K562 (cell line): ENCODE results near the gene PPP1R12B. TPM values are rescaled to one million over a fixed set of nuclear protein-coding genes. Genes with fewer than 3 reads are reported as not detected.

Experiments
- ATAC-seq: fragments of 200-7000 bp; cut with Tn5 transposase; 3 replicates; pipeline ENCODE4 v1.9.1; 2020; ENCODE audit warnings: moderate library complexity
- BruUV-seq: library from RNA; stranded (reverse); fragments of 400-500 nt; replicated peaks from 2 replicates; lab custom pipeline; 2021; lab: Mats Ljungman, UMichigan
- CTCF ChIA-PET: fragments of 300-600 bp; formaldehyde crosslinking; extraction: SDS; loops from one replicate; lab custom pipeline; 2021; ENCODE audit warnings: low intra/inter-chr PET ratio; lab: Yijun Ruan, JAX
- POLR2A ChIA-PET: fragments of 300-600, 350-650 bp; sonication (Branson Sonifier 250); formaldehyde crosslinking; extraction: SDS; loops from one replicate; lab custom pipeline; 2021; ENCODE audit warnings: antibody characterized with exemption, inconsistent platforms; lab: Yijun Ruan, JAX
- DNase-seq, 4 experiments: peaks; one replicate each; pipeline versions ENCODE4 v3.0.0 to v3.0.0-alpha.2; 2011 to 2018; ENCODE audit warnings: low spot score in 3 of 4, mixed read lengths in 3 of 4; ENCODE audit errors: extremely low read depth in 1 of 4
- FAIRE-seq: peaks from 2 replicates; lab custom pipeline; 2011; peaks lifted over from hg19 to GRCh38; lab: Jason Lieb, UNC
- H2AFZ ChIP-seq: 2 replicates; pipeline ENCODE4 v1.6.0; 2011; ENCODE audit warnings: low read depth, low read length, control low read depth, inconsistent platforms
- H3K27ac ChIP-seq: fragments of 200-600 bp; 3 replicates; pipeline ENCODE4 v1.8.0; 2011; ENCODE audit warnings: low read depth, mild to moderate bottlenecking, control low read depth, inconsistent platforms, low read length, moderate library complexity, mixed read lengths; ENCODE audit errors: extremely low read depth
- H3K27me3 ChIP-seq, 2 experiments: fragments of 300-600 bp in 1 of 2; 2 replicates in 1 of 2; 3 replicates in 1 of 2; pipeline versions ENCODE4 v1.6.0 to v1.8.0; 2011; ENCODE audit warnings: inconsistent platforms in 2 of 2, low read length in 2 of 2, mild to moderate bottlenecking in 1 of 2, mixed read lengths in 1 of 2, moderate library complexity in 1 of 2; ENCODE audit not compliant: control insufficient read depth in 2 of 2, insufficient read depth in 2 of 2
- H3K36me3 ChIP-seq: fragments of 300-600 bp; 3 replicates; pipeline ENCODE4 v1.8.0; 2011; ENCODE audit warnings: mild to moderate bottlenecking, low read length, inconsistent platforms; ENCODE audit not compliant: control insufficient read depth, insufficient read depth
- H3K4me1 ChIP-seq, 2 experiments: fragments of 200-600 bp in 1 of 2; replicated peaks in 1 of 2; 2 replicates in 1 of 2; 3 replicates in 1 of 2; pipeline versions ENCODE4 v1.5.1 to v1.8.0; 2011; ENCODE audit warnings: inconsistent platforms in 2 of 2, low read length in 2 of 2, mild to moderate bottlenecking in 1 of 2, mixed read lengths in 1 of 2, moderate library complexity in 1 of 2; ENCODE audit not compliant: control insufficient read depth in 2 of 2, insufficient read depth in 2 of 2
- H3K4me2 ChIP-seq: 2 replicates; pipeline ENCODE4 v1.6.1; 2011; ENCODE audit warnings: low read length, control low read depth, inconsistent platforms, mixed read lengths; ENCODE audit not compliant: insufficient read depth
- H3K4me3 ChIP-seq: fragments of 200-600 bp; sonication (generic), shearing (Covaris generic); 2 replicates; pipeline ENCODE4 v1.5.1; 2016; ENCODE audit warnings: control low read depth, inconsistent platforms
- H3K79me2 ChIP-seq: fragments of 200-600 bp; 3 replicates; pipeline ENCODE4 v1.8.0; 2011; ENCODE audit warnings: low read length, inconsistent platforms; ENCODE audit not compliant: control insufficient read depth, insufficient read depth
- H3K9ac ChIP-seq, 2 experiments: 2 replicates each; pipeline versions ENCODE4 v1.6.0 to v1.6.1; 2011; ENCODE audit warnings: low read depth in 2 of 2, low read length in 2 of 2, control low read depth in 1 of 2, inconsistent platforms in 1 of 2, mild to moderate bottlenecking in 1 of 2, mixed read lengths in 1 of 2; ENCODE audit not compliant: insufficient read depth in 1 of 2
- H3K9me1 ChIP-seq: one replicate; pipeline ENCODE4 v1.6.0; 2011; ENCODE audit warnings: inconsistent platforms, mild to moderate bottlenecking, low read length, moderate library complexity; ENCODE audit not compliant: control insufficient read depth, insufficient read depth
- H3K9me3 ChIP-seq: replicated peaks from 2 replicates; pipeline ENCODE4 v1.5.1; 2011; ENCODE audit warnings: low read depth, low read length, inconsistent platforms; ENCODE audit not compliant: control insufficient read depth, insufficient read depth
- H4K20me1 ChIP-seq: replicated peaks from 2 replicates; pipeline ENCODE4 v1.6.1; 2011; ENCODE audit warnings: low read length, inconsistent platforms, mixed read lengths; ENCODE audit not compliant: control insufficient read depth, insufficient read depth
- BCLAF1 ChIP-seq, 2 experiments: fragments of 450-650 bp in 1 of 2; IDR thresholded peaks; 2 replicates each; pipeline ENCODE4 v1.6.1; 2011 to 2017; ENCODE audit warnings: low read depth in 2 of 2, antibody characterized with exemption in 1 of 2, borderline replicate concordance in 1 of 2, low read length in 1 of 2, mild to moderate bottlenecking in 1 of 2, mixed read lengths in 1 of 2; ENCODE audit not compliant: control insufficient read depth in 1 of 2
- CREB1 ChIP-seq, 2 experiments: sonication (generic) in 1 of 2; formaldehyde crosslinking in 1 of 2; IDR thresholded peaks; 2 replicates each; pipeline versions ENCODE4 v1.6.1 to v1.8.0; 2012 to 2022; ENCODE audit warnings: inconsistent platforms in 1 of 2, mild to moderate bottlenecking in 1 of 2, missing genetic modification reagents in 1 of 2, moderate library complexity in 1 of 2
- JUND ChIP-seq, 2 experiments: IDR thresholded peaks; 2 replicates in 1 of 2; 3 replicates in 1 of 2; pipeline ENCODE4 v1.6.1; 2011; ENCODE audit warnings: borderline replicate concordance in 2 of 2, low read depth in 2 of 2, low read length in 2 of 2, improper control_type of control experiment in 1 of 2, missing biosample characterization in 1 of 2, missing genetic modification characterization in 1 of 2, missing genetic modification reagents in 1 of 2
- MYBL2 ChIP-seq, 2 experiments: fragments of 450-650 bp in 1 of 2; sonication (generic) in 1 of 2; formaldehyde crosslinking in 1 of 2; IDR thresholded peaks; 2 replicates each; pipeline versions ENCODE4 v1.6.1 to v1.8.1; 2017 to 2022; ENCODE audit warnings: borderline replicate concordance in 1 of 2, inconsistent platforms in 1 of 2, low read depth in 1 of 2, mild to moderate bottlenecking in 1 of 2, missing genetic modification reagents in 1 of 2, moderate library complexity in 1 of 2
- TGIF2 ChIP-seq: sonication (generic); formaldehyde crosslinking; IDR thresholded peaks from 2 replicates; pipeline ENCODE4 v1.8.1; 2022; ENCODE audit warnings: mild to moderate bottlenecking, missing genetic modification reagents, moderate library complexity
- WGBS: fragments of 100-300 bp; shearing (Covaris generic); methylation state at CpG from one replicate; pipeline ENCODE4 v1.1.6; 2016; ENCODE audit warnings: low coverage, mixed read lengths; ENCODE audit not compliant: insufficient coverage; ENCODE audit errors: missing lambda C conversion rate; 5-methylcytosine and 5-hydroxymethylcytosine counted together
- in situ Hi-C: fragments of 300-500 bp; cut with MboI; formaldehyde crosslinking; loops from 4 replicates; pipeline ENCODE4 v1.15.0; 2018; ENCODE audit warnings: inconsistent platforms, mixed read lengths
- intact Hi-C: fragments of 100-400 bp; cut with micrococcal nuclease; formaldehyde crosslinking; loops from 2 replicates; pipeline ENCODE4 v1.14.2; 2022
- polyA plus RNA-seq, 8 experiments: library from polyadenylated mRNA; depleted of rRNA in 4 of 8; stranded (reverse) in 5 of 8; unstranded in 3 of 8; fragments of >200 nt; fragmentation: Nextera tagmentation in 2 of 8; fragmentation: Illumina TruSeq in 1 of 8; extraction: Ambion mirVana in 2 of 8; extraction: Trizol in 1 of 8; gene quantifications; 2 replicates each; pipeline versions ENCODE4 v1.2.1 to v1.2.3, GENCODE V29; 2011 to 2014; ENCODE audit warnings: inconsistent platforms in 1 of 8, missing spikeins in 1 of 8
- total RNA-seq, 7 experiments: library from RNA; depleted of rRNA in 6 of 7; stranded (reverse); fragments of >200 nt in 6 of 7; fragmentation: Illumina TruSeq in 2 of 7; extraction: Trizol in 2 of 7; gene quantifications; 2 replicates each; pipeline versions ENCODE4 v1.2.1 to v1.2.3, GENCODE V29; 2011 to 2021; ENCODE audit warnings: low replicate concordance in 1 of 7
- TF ChIP-seq, protein P1 (sequence below): fragments of 200-800 bp; sonication (Bioruptor generic); IDR thresholded peaks from 2 replicates; pipeline ENCODE4 v1.6.1; 2016; ENCODE audit warnings: missing genetic modification characterization, missing compliant biosample characterization
- TF ChIP-seq, protein P2 (sequence below): fragments of 450-650 bp; IDR thresholded peaks from 2 replicates; pipeline ENCODE4 v1.6.1; 2017; ENCODE audit warnings: antibody characterized with exemption

The PPP1R12B gene
- total and polyA plus RNA-seq, 9 of the 15 experiments (the other 6 are each of a cell fraction or from before 2014, with no cell fraction given): 0.73 to 16.9 (median 13.6) TPM

DNA sequence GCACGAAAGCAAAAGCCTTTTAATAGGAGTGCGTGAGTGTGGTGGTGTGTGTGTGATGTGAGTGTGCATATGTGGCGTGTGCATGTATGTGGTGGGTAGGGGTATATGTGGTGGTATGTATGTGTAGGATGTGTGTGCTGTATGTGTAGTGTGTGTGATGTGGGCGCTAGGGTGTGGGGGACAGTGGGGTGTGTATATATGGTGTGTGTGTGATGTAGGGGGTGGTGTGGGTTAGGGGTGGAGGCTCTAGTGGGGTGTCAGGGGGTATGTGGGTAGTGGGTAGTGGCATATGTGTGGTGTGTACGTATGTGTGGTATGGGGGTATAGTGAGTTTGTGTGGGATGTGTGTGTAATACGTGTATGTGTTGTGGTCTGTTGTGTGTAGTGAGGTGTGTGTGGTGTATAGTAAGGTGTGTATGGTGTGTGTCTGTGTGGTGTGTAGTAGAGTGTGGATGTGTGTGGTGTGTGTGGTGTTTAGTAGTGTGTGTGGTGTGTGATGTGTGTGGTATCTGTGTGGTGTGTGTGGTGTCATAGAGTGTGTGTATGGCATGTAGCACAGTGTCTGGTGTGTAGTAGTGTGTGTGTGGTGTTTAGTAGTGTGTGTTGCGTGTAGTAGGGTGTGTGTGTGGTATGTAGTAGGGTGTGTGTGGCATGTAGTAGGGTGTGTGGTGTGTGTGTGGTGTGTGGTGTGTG, 275.7 kb downstream of the PPP1R12B start:
- H3K27ac ChIP-seq: no peak overlapping the region; the same call in 2 of the 3 replicates
- TF ChIP-seq, protein P1, sequence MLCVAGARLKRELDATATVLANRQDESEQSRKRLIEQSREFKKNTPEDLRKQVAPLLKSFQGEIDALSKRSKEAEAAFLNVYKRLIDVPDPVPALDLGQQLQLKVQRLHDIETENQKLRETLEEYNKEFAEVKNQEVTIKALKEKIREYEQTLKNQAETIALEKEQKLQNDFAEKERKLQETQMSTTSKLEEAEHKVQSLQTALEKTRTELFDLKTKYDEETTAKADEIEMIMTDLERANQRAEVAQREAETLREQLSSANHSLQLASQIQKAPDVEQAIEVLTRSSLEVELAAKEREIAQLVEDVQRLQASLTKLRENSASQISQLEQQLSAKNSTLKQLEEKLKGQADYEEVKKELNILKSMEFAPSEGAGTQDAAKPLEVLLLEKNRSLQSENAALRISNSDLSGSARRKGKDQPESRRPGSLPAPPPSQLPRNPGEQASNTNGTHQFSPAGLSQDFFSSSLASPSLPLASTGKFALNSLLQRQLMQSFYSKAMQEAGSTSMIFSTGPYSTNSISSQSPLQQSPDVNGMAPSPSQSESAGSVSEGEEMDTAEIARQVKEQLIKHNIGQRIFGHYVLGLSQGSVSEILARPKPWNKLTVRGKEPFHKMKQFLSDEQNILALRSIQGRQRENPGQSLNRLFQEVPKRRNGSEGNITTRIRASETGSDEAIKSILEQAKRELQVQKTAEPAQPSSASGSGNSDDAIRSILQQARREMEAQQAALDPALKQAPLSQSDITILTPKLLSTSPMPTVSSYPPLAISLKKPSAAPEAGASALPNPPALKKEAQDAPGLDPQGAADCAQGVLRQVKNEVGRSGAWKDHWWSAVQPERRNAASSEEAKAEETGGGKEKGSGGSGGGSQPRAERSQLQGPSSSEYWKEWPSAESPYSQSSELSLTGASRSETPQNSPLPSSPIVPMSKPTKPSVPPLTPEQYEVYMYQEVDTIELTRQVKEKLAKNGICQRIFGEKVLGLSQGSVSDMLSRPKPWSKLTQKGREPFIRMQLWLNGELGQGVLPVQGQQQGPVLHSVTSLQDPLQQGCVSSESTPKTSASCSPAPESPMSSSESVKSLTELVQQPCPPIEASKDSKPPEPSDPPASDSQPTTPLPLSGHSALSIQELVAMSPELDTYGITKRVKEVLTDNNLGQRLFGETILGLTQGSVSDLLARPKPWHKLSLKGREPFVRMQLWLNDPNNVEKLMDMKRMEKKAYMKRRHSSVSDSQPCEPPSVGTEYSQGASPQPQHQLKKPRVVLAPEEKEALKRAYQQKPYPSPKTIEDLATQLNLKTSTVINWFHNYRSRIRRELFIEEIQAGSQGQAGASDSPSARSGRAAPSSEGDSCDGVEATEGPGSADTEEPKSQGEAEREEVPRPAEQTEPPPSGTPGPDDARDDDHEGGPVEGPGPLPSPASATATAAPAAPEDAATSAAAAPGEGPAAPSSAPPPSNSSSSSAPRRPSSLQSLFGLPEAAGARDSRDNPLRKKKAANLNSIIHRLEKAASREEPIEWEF (CRISPR knock-in tag): no peak
- TF ChIP-seq TGIF2 (CRISPR knock-in tag): no peak
- peak; percentile 33; the same call in 1 of the 2 replicates for TF ChIP-seq MYBL2 (IDR thresholded peaks at IDR 0.05; ENCODE audit: low read depth)
- no peak for TF ChIP-seq MYBL2 (CRISPR knock-in tag; IDR thresholded peaks at IDR 0.05; ENCODE audit: borderline replicate concordance)
- TF ChIP-seq, protein P2, sequence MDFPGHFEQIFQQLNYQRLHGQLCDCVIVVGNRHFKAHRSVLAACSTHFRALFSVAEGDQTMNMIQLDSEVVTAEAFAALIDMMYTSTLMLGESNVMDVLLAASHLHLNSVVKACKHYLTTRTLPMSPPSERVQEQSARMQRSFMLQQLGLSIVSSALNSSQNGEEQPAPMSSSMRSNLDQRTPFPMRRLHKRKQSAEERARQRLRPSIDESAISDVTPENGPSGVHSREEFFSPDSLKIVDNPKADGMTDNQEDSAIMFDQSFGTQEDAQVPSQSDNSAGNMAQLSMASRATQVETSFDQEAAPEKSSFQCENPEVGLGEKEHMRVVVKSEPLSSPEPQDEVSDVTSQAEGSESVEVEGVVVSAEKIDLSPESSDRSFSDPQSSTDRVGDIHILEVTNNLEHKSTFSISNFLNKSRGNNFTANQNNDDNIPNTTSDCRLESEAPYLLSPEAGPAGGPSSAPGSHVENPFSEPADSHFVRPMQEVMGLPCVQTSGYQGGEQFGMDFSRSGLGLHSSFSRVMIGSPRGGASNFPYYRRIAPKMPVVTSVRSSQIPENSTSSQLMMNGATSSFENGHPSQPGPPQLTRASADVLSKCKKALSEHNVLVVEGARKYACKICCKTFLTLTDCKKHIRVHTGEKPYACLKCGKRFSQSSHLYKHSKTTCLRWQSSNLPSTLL: 0 out of 2 replicates have a peak, but pooled peaks have one; percentile 48
- no peak for TF ChIP-seq CREB1 (IDR thresholded peaks at IDR 0.05)
- TF ChIP-seq CREB1 (CRISPR knock-in tag; IDR thresholded peaks at IDR 0.05): no peak
- TF ChIP-seq JUND (IDR thresholded peaks at IDR 0.05; ENCODE audit: borderline replicate concordance, low read depth, low read length): no peak
- TF ChIP-seq JUND (tag; IDR thresholded peaks at IDR 0.05; ENCODE audit: borderline replicate concordance, low read depth, low read length): no peak
- no peak for TF ChIP-seq BCLAF1 (IDR thresholded peaks at IDR 0.05; ENCODE audit: borderline replicate concordance in 1 of 2, control insufficient read depth in 1 of 2, low read depth in 2 of 2, low read length in 1 of 2)

More for the DNA sequence above, 275.7 kb downstream of the PPP1R12B start:
- DNase-seq (no peak), FAIRE-seq (no peak), ATAC-seq (no peak)
- intact Hi-C loops (no loop called here), in situ Hi-C loops (loop anchor here (10.0 kb wide), 1 partner anchor 931 kb away; no protein-coding TSS in a partner anchor)
- H4K20me1 ChIP-seq: peaks cover 10% of the 10 kb centered on the region
- ChIA-PET POLR2A (no interaction called here), CTCF (interaction anchor here (0.5 to 1.3 kb wide), 2 partner anchors 69 to 432 kb away, joined by 4 to 6 read pairs; no protein-coding TSS in a partner anchor)
- H3K36me3 ChIP-seq: no peaks in the 10 kb centered on the region; the same call in 2 of the 3 replicates
- WGBS: 62% methylated on average over 7 of the region's 7 CpGs
- H3K9ac ChIP-seq: no peak overlapping the region; a peak in 1 of 4 replicates
- no peaks in the 10 kb centered on the region for H3K9me3 ChIP-seq
- no TSS peak for BruUV-seq
- peaks cover 6% of the 10 kb centered on the region for H3K9me1 ChIP-seq
- 0 out of 2 replicates have a peak overlapping the region, but pooled peaks have one; percentile 41 for H2AFZ ChIP-seq
- no peak overlapping the region for H3K4me3 ChIP-seq
- peaks cover 0 to 16% of the 10 kb centered on the region in 2 experiments; a peak in 3 of 5 replicates for H3K4me1 ChIP-seq
- peaks cover 9 to 39% of the 10 kb centered on the region in 2 experiments; a peak in 4 of 5 replicates for H3K27me3 ChIP-seq
- H3K79me2 ChIP-seq: no peaks in the 10 kb centered on the region
- no peak overlapping the region for H3K4me2 ChIP-seq
